ENCODE data around the gene RPS6KA5. TPM values are rescaled to one million over a fixed set of nuclear protein-coding genes. Genes with fewer than 3 reads are reported as not detected.
"Not testable (repeated sequence)": the region's sequence is repeated elsewhere in the genome, so short reads cannot be mapped to it uniquely, and the experiment has no call there.

RPS6KA5 gene
- total and polyA plus RNA-seq, 2 donors (not counting 1 experiment from before 2014, with no cell fraction given) = 6.0 to 34.6 TPM

DNA sequence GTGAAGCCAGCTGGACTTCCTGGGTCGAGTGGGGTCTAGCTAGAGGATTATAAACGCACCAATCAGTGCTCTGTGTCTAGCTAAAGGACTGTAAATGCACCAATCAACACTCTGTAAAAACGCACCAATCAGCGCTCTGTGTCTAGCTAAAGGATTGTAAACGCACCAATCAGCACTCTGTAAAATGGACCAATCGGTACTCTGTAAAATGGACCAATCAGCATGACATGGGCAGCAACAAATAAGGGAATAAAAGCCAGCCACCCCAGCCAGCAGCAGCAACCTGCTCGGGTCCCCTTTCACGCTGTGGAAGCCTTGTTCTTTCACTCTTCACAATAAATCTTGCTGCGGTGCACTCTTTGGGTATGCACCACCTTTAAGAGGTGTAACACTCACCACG is 26.1 kb downstream of the RPS6KA5 start:
- ATAC-seq (ENCODE audit: low read depth); H3K9ac ChIP-seq (ENCODE audit: low read length); H3K27me3 ChIP-seq (replicated peaks in 1 of 4; ENCODE audit: control extremely low read depth in 1 of 4, control insufficient read depth in 3 of 4, insufficient read depth in 4 of 4, low read length in 3 of 4); H3K27ac ChIP-seq (ENCODE audit: low read length in 2 of 2); H3K27ac Mint-ChIP-seq; H3K9me3 Mint-ChIP-seq (ENCODE audit: insufficient read depth); H3K4me3 ChIP-seq (ENCODE audit: control extremely low read depth in 1 of 5, extremely low read depth in 1 of 5, insufficient read depth in 1 of 5, low read depth in 2 of 5, low read length in 4 of 5); H3K9me3 ChIP-seq (ENCODE audit: control extremely low read depth in 1 of 3, control insufficient read depth in 2 of 3, insufficient read depth in 1 of 3, low read length in 2 of 3); intact Hi-C loops (cut with micrococcal nuclease); H3K27me3 Mint-ChIP-seq; H2AFZ ChIP-seq (ENCODE audit: insufficient read depth, low read depth, low read length, poor library complexity, severe bottlenecking); CTCF ChIA-PET; H3K4me3 Mint-ChIP-seq; H3K4me2 ChIP-seq (replicated peaks; ENCODE audit: low read depth, low read length, poor library complexity, severe bottlenecking); DNase-seq: not testable (repeated sequence)
- peaks cover 25 to 30% of the 10 kb centered on the region in 2 donors for H3K4me1 ChIP-seq (ENCODE audit: control insufficient read depth in 2 of 2, insufficient read depth in 2 of 2, low read length in 2 of 2)
- 86% methylated on average over 8 of the region's 10 CpGs for WGBS (ENCODE audit: insufficient coverage)
- H3K4me1 Mint-ChIP-seq = peaks cover 55% of the 10 kb centered on the region
- POLR2A ChIA-PET = interaction anchor here (0.6 kb wide), 2 partner anchors 24 to 63 kb away, joined by 3 read pairs; no protein-coding TSS in a partner anchor
- peaks cover 26% of the 10 kb centered on the region for H4K20me1 ChIP-seq (ENCODE audit: control insufficient read depth, insufficient read depth, low read length, poor library complexity, severe bottlenecking)
- peaks cover 6 to 12% of the 10 kb centered on the region in 2 experiments for H3K36me3 ChIP-seq (replicated peaks in 1 of 2; ENCODE audit: control extremely low read depth in 1 of 2, control insufficient read depth in 1 of 2, extremely low read depth in 1 of 2, insufficient read depth in 2 of 2, low read length in 1 of 2)
- peaks cover 82% of the 10 kb centered on the region for H3K79me2 ChIP-seq (ENCODE audit: control insufficient read depth, insufficient read depth, low read length)

DNA sequence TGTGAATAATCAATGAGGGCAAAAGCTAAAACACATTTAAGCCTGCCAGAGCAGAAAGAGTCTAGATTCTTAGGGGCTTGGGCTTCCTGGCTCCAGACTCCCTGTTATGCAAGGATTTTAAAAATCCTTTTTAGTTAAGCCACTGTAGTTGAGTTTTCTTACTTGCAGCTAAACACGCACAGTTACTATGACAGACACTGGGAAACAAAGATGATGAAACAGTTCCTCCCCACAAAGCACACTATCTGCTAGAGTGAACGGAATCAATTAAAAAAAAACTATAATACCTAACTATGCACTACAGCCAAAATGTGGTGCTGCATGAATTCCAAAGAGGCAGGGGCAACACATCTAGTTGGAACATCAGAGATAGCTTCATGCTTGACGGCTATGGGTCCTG is 28.2 kb downstream of the RPS6KA5 start:
- no peak overlapping the region for H3K4me2 ChIP-seq (replicated peaks; ENCODE audit: low read depth, low read length, poor library complexity, severe bottlenecking)
- peaks cover 25 to 30% of the 10 kb centered on the region in 2 donors for H3K4me1 ChIP-seq (ENCODE audit: control insufficient read depth in 2 of 2, insufficient read depth in 2 of 2, low read length in 2 of 2)
- H2AFZ ChIP-seq (ENCODE audit: insufficient read depth, low read depth, low read length, poor library complexity, severe bottlenecking) = no peak overlapping the region
- ChIA-PET POLR2A (no interaction called here), CTCF (interaction anchor here (1.2 to 1.4 kb wide), 2 partner anchors 9 to 135 kb away, joined by 4 to 5 read pairs; no protein-coding TSS in a partner anchor)
- 100% methylated on average over 1 of the region's 3 CpGs for WGBS (ENCODE audit: insufficient coverage)
- Mint-ChIP-seq H3K27me3 (no peaks in the 10 kb centered on the region), H3K4me1 (peaks cover 52% of the 10 kb centered on the region), H3K9me3 (ENCODE audit: insufficient read depth) (no peaks in the 10 kb centered on the region), H3K4me3 (no peak overlapping the region), H3K27ac (no peak overlapping the region)
- peaks cover 86% of the 10 kb centered on the region for H3K79me2 ChIP-seq (ENCODE audit: control insufficient read depth, insufficient read depth, low read length)
- no peak overlapping the region for H3K9ac ChIP-seq (ENCODE audit: low read length)
- H4K20me1 ChIP-seq (ENCODE audit: control insufficient read depth, insufficient read depth, low read length, poor library complexity, severe bottlenecking) = peaks cover 26% of the 10 kb centered on the region
- H3K9me3 ChIP-seq (ENCODE audit: control extremely low read depth in 1 of 3, control insufficient read depth in 2 of 3, insufficient read depth in 1 of 3, low read length in 2 of 3) = peaks cover 0 to 5% (median 0%) of the 10 kb centered on the region in 3 donors
- no peak overlapping the region for H3K4me3 ChIP-seq (ENCODE audit: control extremely low read depth in 1 of 5, extremely low read depth in 1 of 5, insufficient read depth in 1 of 5, low read depth in 2 of 5, low read length in 4 of 5)
- peaks cover 5 to 6% of the 10 kb centered on the region in 2 experiments for H3K36me3 ChIP-seq (replicated peaks in 1 of 2; ENCODE audit: control extremely low read depth in 1 of 2, control insufficient read depth in 1 of 2, extremely low read depth in 1 of 2, insufficient read depth in 2 of 2, low read length in 1 of 2)
- H3K27me3 ChIP-seq (replicated peaks in 1 of 4; ENCODE audit: control extremely low read depth in 1 of 4, control insufficient read depth in 3 of 4, insufficient read depth in 4 of 4, low read length in 3 of 4) = no peaks in the 10 kb centered on the region
- no peak for TF ChIP-seq EZH2 (IDR thresholded peaks at IDR 0.05; ENCODE audit: borderline replicate concordance, insufficient read depth, low read depth, low read length, poor library complexity, severe bottlenecking)
- TF ChIP-seq, protein P1, sequence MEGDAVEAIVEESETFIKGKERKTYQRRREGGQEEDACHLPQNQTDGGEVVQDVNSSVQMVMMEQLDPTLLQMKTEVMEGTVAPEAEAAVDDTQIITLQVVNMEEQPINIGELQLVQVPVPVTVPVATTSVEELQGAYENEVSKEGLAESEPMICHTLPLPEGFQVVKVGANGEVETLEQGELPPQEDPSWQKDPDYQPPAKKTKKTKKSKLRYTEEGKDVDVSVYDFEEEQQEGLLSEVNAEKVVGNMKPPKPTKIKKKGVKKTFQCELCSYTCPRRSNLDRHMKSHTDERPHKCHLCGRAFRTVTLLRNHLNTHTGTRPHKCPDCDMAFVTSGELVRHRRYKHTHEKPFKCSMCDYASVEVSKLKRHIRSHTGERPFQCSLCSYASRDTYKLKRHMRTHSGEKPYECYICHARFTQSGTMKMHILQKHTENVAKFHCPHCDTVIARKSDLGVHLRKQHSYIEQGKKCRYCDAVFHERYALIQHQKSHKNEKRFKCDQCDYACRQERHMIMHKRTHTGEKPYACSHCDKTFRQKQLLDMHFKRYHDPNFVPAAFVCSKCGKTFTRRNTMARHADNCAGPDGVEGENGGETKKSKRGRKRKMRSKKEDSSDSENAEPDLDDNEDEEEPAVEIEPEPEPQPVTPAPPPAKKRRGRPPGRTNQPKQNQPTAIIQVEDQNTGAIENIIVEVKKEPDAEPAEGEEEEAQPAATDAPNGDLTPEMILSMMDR (IDR thresholded peaks at IDR 0.05) = no peak
- intact Hi-C loops (cut with micrococcal nuclease) = no loop called here
- no peak overlapping the region for H3K27ac ChIP-seq (ENCODE audit: low read length in 2 of 2)
- DNase-seq (no peak), ATAC-seq (ENCODE audit: low read depth) (no peak)
